GM21737 (cell line): ENCODE results near the gene KSR2.
"Not testable (repeated sequence)": the region's sequence is repeated elsewhere in the genome, so short reads cannot be mapped to it uniquely, and the experiment has no call there.

ENCODE experiments used
- ATAC-seq: cut with Tn5 transposase; IDR thresholded peaks from one replicate; pipeline ENCODE4 v1.9.1; 2021; ENCODE audit warnings: mild to moderate bottlenecking, moderate library complexity; ENCODE audit not compliant: unreplicated experiment

Gene KSR2

GRCh38 chr12:117860787-117861290, 108.0 kb downstream of the KSR2 start:
- not testable (repeated sequence) for ATAC-seq

GRCh38 chr12:117860111-117860510, 108.7 kb downstream of the KSR2 start:
- no peak for ATAC-seq

DNA sequence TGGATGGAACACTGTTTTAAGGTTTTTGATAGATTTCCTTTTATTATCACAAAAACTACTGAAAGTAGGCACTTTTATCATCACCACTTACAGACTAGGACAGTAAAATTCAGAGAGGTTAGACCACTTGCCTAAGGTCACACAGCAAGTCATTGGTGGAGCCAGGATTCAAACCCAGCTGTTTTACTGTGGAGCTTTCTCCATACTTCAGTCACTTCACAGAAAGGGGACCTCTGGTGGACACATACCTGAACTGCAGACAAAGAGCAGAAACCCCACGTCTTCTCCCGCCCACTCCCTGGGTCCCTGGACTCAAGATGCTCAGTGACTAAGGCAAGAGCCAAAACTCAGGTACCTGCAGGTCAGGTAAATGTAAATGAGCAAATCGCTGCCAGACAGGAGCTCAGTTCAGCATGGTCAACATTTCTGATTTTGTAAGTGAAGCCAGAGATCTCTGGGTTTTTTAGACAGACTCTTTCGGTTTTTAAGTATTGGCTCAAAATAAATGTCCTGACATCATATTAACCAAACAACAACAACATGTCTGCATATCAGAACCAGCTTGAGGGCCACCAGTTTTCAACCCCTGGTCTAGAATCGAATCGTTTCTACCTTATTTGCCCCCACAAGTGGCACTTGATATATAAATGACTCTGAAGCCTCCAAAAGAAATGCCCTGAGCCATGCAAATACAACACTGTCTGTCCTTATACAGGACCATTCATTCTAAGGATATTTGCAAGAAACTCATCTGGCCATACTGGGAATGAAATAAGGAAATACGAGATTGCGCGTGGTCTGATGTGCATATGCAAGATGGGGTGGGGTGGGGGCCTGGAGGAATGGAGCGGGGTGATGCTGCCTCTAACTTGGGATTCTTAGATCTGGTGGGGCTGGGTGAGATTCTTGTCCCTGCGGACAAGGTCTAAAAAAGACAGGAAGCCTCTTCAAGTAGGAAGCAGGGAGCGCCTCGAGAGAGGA, 110.9 kb downstream of the KSR2 start:
- no peak for ATAC-seq

DNA sequence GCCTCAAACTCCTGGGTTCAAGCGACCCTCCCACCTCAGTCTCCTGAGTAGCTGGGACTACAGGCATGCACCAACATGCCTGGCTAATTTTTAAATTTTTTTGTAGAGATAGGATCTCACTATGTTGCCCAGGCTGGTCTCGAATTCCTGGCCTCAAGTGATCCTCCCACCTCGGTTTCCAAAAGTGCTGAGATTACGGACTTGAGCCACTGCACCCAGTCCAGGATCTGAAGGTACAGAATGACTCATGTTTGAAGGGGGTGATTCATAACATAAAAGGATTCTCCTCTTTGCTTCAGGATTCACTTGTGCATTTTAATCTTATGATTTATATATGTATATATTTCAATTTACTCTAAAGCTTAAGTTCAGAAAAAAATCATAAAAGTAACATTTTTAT, 111.7 kb downstream of the KSR2 start:
- not testable (repeated sequence) for ATAC-seq

GRCh38 chr12:117855165-117855564, 113.6 kb downstream of the KSR2 start:
- no peak for ATAC-seq

DNA sequence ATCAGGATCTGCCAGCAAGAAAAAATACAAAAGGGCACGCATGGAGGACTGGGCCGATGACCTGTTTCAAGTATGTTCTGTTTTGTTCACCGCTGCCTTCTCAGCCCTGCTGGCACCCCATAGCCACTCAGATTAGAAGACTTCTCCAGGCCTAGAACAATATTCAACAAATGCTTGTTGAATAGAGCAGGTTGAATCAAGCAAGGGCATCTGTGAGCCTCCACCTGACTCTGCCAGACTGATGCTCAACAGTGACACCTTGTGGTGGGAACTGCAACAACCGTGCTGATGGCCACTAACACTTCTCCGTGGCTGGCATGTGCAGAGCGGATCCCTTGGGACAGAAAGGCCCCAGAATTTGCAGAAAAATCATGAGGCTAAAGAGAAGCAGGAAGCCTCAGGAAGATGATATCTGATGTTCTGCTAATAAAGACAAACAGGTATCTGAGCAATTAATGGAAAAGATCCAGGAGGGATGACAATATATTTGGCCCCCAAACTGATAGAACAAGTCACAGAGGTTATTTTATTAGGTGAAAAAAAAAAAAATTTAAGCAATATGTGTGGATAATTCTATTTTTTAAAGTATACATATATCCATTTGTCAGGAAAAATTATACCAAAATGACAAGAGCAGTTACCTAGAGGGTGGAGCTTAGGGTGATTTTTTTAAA, 114.3 kb downstream of the KSR2 start:
- no peak for ATAC-seq

DNA sequence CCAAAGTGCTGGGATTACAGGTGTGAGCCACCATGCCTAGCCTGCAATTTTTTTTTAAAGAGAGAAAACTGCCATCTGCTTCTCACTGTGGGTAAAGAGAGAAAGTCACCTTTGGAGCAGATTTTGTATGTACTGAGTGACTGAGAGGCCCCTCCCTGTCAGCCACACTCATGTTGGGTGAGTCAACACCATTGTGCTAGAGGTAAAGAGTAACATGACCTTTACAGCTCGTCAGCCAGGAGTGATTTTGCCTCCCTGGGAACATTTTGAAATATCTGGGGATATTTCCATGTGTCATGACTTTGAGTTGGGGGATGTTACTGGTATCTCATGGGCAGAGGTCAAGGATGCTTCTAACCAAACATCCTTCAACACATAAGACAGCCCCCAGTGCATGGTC, 115.2 kb downstream of the KSR2 start:
- no peak for ATAC-seq

- ATAC-seq: no peak
Observed at GRCh38 chr12:117850048-117850447, 118.7 kb downstream of the KSR2 start.

DNA sequence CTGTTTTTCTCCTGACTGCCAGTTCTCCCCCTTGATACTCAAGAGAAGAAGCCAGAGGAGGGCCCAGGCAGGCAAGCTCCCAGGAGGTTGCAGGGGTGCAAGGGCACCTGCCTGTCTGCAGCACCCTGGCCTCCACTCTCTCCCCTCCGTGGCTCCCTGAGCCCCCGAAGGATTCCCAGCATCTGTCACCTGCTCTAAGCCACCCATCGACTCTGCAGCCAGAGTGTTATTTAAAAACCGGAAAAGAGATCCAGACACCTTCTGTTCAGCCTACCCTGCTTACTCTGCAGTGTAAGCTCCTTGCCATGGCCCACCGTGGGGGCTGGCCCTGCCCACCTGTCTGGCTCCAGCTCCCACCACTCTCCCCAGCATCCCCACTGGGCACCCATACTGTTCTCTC, 121.4 kb downstream of the KSR2 start:
- ATAC-seq: no peak

DNA sequence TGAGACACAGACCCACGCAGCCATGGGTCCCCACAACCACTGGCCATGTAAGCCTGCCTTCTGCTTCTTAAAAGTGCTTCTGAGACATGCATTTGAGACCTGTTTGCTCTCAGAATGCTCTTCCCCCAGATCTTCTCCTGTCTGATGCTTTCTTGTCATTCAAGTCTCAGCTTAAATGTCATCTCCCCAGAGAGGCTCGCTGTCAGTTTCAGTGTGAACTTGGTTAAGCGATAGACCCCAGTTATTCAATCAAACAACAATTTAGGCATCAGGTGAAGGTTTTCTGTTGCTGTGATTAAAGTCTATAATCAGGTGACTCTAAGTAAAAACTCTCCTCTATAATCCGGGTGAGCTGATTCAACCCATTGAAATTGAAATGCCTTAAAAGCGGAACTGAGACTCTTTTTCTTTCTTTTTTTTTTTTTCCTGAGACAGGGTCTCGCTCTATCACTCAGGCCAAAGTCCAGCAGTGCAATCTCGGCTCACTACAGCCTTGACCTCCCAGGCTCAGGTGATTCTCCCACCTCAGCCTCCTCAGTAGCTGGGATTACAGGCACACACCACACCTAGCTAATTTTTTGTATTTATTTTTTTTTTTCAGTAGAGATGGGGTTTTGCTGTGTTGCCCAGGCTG, 123.4 kb downstream of the KSR2 start:
- no peak for ATAC-seq

DNA sequence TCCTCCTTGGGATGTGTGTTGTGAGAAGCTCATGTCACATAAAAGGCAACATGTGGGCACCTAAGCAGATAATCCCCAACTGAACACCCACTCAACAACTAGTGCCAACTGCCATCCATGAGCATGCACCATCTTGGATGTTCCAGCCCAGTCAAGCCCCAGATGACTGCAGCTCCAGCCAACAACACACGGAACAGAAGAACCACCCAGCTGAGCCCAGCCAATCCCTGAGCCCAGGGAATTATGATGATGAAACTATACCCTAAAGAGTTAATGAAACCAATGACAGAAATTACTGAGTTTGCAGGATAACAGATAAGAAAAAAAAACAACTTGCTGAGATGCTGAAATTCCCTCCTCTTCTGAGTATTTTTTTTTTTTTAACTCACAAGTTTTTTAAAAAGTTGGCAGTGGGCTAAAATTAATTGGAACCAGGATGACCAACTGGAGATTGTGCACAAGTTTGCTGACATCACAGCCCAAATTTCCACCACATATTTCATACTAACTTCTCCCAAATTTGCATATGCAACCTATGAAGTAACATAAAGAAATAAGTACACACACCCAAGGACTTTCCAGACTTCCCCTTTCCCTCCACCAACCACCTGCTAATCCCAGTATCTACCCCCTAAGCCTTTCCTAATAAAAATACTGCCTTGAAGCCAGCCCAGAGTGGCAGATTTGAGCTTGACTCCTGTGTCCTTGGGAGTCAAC, 124.5 kb downstream of the KSR2 start:
- ATAC-seq: no peak

DNA sequence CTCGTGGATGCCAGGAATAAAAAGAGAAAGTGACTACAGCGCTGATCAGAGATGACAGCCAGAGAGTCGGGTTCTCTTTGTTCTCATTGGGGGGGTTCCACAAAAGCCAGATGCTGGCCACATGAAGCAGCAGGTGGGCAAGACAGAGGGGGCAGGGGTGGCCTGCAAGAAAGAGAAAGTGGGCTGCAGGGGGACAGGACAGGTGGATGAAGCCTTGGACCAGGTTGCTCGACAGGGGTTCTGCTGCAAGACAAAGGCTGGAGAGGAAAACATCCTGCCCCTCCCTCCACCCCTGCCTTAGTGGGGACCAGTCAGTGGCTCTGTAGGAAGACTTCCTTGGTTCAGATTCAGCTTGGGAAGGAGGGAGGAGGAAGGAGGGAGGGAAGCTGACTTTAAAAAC, 126.2 kb downstream of the KSR2 start:
- ATAC-seq: no peak

DNA sequence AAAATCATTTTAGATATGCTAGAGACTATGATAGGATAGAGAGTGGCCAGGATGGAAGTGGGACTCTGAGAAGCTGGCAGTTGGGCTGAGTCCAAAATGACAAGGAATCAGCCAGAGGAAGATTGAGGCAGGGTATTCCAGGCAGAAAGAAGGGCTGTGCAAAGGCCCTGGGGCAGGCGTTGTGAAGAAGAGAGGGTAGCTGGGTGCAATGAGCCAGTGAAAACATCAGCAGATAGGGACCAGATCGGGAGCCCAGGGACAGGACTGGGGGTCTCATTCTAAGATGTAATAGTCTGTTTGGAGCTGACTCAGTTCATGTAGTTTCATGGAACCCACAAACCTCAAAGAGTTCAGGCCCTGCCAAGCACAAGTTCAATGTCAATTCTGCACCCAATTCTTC, 126.6 kb downstream of the KSR2 start:
- ATAC-seq: no peak

DNA sequence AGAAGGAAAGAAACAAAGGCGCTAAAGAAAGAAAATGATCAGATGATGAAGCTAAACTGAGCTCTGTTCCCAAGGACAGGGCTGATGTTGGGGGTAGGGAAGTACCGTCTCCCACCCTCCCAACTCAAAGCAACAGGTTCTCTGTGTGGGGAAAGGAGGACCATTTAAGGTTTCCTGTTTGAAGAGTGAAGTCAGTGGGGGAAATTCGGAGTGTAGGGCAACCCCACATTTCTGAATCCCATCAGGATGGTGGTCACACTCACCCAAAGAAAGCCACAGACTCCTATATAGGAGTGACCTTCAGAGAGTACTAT, 131.1 kb downstream of the KSR2 start:
- no peak for ATAC-seq

GRCh38 chr12:117836999-117837736, 131.6 kb downstream of the KSR2 start:
- ATAC-seq: peak; percentile 69

- no peak for ATAC-seq
Observed at GRCh38 chr12:117836476-117836875, 132.3 kb downstream of the KSR2 start.

DNA sequence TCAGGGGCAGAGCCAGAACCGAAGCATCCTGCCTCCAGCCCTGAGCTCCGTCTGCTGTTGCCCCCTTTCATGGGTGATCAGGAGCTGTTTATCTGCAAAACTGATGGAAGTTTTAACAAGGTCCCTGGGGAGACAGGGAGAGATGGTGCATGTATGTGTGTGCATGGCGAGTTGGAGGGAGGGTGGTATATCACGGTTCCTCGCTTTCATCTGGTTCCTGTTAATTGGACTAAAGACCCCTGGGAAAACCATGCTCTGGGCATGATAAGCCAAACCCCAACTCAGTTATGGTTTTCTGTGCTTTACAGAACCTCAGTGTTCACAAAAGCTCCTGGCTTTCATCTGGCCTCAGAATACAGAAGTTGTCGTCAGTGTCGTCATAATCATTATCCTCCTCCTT, 133.6 kb downstream of the KSR2 start:
- no peak for ATAC-seq

DNA sequence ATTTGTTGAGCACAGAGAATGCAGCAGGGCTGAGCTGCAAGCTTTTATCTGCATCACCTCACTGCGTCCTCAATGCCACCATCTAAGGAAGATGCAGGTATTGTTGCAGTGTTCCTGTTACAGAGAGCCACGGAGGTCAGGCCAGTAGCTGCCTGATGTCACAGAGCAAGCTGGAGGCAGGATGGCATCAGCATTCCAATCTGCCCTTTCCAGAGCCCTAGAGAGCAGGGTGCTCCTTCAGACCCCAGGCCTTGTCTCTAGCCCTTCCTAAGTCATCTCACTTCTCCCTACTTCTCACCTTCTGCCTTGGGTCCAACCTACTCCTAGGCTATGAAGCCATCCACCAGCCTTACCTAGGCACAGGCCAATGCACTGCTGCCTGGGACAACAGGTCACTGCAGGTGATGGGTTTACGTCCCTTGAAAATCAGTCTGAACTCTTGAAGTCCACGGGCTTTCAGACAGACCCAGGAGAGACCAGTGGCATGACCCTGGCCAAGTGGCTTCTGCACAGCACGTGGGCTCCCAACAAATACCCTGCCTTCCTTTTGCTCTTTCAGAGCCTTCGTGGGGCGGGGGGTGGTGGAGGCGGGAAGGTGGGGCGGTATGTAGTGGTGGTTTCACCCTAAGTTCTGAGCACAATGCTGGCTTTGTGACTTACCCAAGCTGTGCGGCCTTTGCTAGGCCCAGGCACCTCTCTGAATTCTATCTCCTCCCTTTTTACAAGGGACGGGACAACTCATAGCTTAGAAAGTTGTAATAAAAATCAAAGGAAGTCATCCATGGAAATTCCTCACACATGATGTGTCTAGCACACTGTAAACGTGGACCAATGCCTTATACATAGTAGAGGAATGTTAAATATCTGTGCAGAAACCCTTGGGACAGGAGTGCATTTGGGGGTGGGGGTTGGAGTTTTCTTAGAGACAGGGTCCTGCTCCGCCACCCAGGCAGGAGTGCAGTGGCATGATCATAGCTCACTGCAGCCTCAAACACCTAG, 136.0 kb downstream of the KSR2 start:
- no peak for ATAC-seq

DNA sequence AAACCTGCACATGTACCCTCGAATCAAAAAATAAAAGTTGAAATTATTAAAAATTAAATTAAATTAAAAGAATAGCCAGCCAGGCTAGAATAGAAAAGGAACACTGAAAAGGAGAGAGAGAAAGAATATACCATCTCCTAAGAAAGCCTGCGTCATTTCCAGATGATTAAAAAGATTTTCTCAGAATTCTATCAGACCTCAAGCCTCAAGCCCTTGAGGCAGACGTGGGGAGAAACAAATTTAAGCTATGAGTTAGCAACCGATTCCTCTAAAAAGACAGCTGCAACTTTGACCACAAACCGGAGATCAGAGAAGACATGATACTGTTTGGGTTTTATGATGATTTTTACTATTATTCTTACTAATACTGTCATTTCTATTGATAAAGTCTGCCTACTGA, 138.3 kb downstream of the KSR2 start:
- ATAC-seq: no peak
